Measurements from ENCODE around the gene TMC3.

DNA sequence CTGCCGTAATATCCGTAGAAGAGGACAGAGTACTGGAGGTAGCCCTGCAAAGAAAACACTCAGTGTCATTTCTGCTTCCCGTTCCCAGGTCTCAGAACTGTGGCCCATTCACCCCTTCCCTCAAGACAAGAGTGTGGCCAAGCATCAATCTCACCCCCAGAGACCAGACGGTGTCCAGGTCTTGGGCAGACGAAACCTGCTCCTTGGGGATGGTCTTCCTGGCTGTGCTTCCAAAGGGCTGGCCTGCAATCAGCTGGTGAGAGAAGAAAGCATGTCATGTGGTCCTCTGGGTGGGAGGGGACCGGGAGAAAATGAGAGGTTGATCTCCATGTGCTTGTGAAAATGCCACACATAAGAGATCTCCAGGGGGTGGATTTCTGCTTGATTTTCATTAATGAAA lies 15.8 kb downstream of the TMC3 start:
- TF ChIP-seq RFX5 (IDR thresholded peaks at IDR 0.05; ENCODE audit: low read depth, low read length), result no peak
- no peak for TF ChIP-seq E2F4 (CRISPR knock-in tag; IDR thresholded peaks at IDR 0.05; ENCODE audit: low read depth)
- TF ChIP-seq FOXP4 (CRISPR knock-in tag; IDR thresholded peaks at IDR 0.05; ENCODE audit: borderline replicate concordance), result no peak
- no peak for TF ChIP-seq NR3C1 (CRISPR knock-in tag; IDR thresholded peaks at IDR 0.05)
- no peak for TF ChIP-seq CLOCK (CRISPR knock-in tag; IDR thresholded peaks at IDR 0.05; ENCODE audit: borderline replicate concordance)
- TF ChIP-seq, protein P1, sequence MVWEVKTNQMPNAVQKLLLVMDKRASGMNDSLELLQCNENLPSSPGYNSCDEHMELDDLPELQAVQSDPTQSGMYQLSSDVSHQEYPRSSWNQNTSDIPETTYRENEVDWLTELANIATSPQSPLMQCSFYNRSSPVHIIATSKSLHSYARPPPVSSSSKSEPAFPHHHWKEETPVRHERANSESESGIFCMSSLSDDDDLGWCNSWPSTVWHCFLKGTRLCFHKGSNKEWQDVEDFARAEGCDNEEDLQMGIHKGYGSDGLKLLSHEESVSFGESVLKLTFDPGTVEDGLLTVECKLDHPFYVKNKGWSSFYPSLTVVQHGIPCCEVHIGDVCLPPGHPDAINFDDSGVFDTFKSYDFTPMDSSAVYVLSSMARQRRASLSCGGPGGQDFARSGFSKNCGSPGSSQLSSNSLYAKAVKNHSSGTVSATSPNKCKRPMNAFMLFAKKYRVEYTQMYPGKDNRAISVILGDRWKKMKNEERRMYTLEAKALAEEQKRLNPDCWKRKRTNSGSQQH (CRISPR knock-in tag; IDR thresholded peaks at IDR 0.05), result no peak
- no peak for TF ChIP-seq ID3 (CRISPR knock-in tag; IDR thresholded peaks at IDR 0.05)
- no peak for TF ChIP-seq ID3 (tag; IDR thresholded peaks at IDR 0.05)
- TF ChIP-seq, protein P2, sequence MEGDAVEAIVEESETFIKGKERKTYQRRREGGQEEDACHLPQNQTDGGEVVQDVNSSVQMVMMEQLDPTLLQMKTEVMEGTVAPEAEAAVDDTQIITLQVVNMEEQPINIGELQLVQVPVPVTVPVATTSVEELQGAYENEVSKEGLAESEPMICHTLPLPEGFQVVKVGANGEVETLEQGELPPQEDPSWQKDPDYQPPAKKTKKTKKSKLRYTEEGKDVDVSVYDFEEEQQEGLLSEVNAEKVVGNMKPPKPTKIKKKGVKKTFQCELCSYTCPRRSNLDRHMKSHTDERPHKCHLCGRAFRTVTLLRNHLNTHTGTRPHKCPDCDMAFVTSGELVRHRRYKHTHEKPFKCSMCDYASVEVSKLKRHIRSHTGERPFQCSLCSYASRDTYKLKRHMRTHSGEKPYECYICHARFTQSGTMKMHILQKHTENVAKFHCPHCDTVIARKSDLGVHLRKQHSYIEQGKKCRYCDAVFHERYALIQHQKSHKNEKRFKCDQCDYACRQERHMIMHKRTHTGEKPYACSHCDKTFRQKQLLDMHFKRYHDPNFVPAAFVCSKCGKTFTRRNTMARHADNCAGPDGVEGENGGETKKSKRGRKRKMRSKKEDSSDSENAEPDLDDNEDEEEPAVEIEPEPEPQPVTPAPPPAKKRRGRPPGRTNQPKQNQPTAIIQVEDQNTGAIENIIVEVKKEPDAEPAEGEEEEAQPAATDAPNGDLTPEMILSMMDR (IDR thresholded peaks at IDR 0.05 in 2 of 3, conservative IDR thresholded peaks at IDR 0.05 in 1 of 3; ENCODE audit: insufficient read depth in 2 of 3, low read depth in 1 of 3, low read length in 3 of 3), result no peak
- no peak for TF ChIP-seq FOS (IDR thresholded peaks at IDR 0.05; ENCODE audit: extremely low read depth, insufficient read length)
- TF ChIP-seq LARP7 (IDR thresholded peaks at IDR 0.05), result no peak
- TF ChIP-seq BCOR (IDR thresholded peaks at IDR 0.05), result no peak
- TF ChIP-seq ZBTB8A (IDR thresholded peaks at IDR 0.05; ENCODE audit: partially characterized antibody), result no peak
